HG02610 (cell line): ENCODE measurements around the gene MGAT4B.
A peak's percentile ranks its signal among the peaks of the same experiment; 100 is the strongest.

Source experiments
- ATAC-seq: cut with Tn5 transposase; IDR thresholded peaks from one replicate; pipeline ENCODE4 v1.9.1; 2021; ENCODE audit warnings: mild to moderate bottlenecking, moderate library complexity; ENCODE audit not compliant: unreplicated experiment

MGAT4B gene

GRCh38 chr5:179773686-179774040 lies 33.0 kb downstream of the MGAT4B start:
- no peak for ATAC-seq

GRCh38 chr5:179772351-179772750 lies 34.3 kb downstream of the MGAT4B start:
- ATAC-seq, result no peak

GRCh38 chr5:179771311-179771895 lies 35.3 kb downstream of the MGAT4B start:
- ATAC-seq, result no peak

- no peak for ATAC-seq
These were observed 36.9 kb downstream of the MGAT4B start for GRCh38 chr5:179769796-179770195.

GRCh38 chr5:179769271-179769670 lies 37.4 kb downstream of the MGAT4B start:
- no peak for ATAC-seq

GRCh38 chr5:179768326-179769085 lies 38.2 kb downstream of the MGAT4B start:
- no peak for ATAC-seq

- no peak for ATAC-seq
These were observed 39.1 kb downstream of the MGAT4B start for GRCh38 chr5:179767496-179768100.

GRCh38 chr5:179766726-179767455 lies 39.8 kb downstream of the MGAT4B start:
- no peak for ATAC-seq

- ATAC-seq, result no peak
These were observed 40.5 kb downstream of the MGAT4B start for GRCh38 chr5:179766021-179766725.

GRCh38 chr5:179765400-179765799 lies 41.3 kb downstream of the MGAT4B start:
- ATAC-seq, result no peak

GRCh38 chr5:179764056-179764455 lies 42.6 kb downstream of the MGAT4B start:
- ATAC-seq, result no peak

GRCh38 chr5:179763215-179763945 lies 43.3 kb downstream of the MGAT4B start:
- ATAC-seq, result no peak

GRCh38 chr5:179762781-179763176 lies 43.9 kb downstream of the MGAT4B start:
- ATAC-seq, result no peak

GRCh38 chr5:179762079-179762780 lies 44.4 kb downstream of the MGAT4B start:
- ATAC-seq, result no peak

- peak; percentile 47 for ATAC-seq
These were observed 46.8 kb downstream of the MGAT4B start for GRCh38 chr5:179759581-179760551.

- ATAC-seq, result no peak
These were observed 47.7 kb downstream of the MGAT4B start for GRCh38 chr5:179758955-179759354.

- ATAC-seq, result no peak
These were observed 51.6 kb downstream of the MGAT4B start for GRCh38 chr5:179755022-179755421.

GRCh38 chr5:179753971-179754370 lies 52.7 kb downstream of the MGAT4B start:
- no peak for ATAC-seq
